Measurements from ENCODE around the gene RNF220. TPM values are rescaled to one million over a fixed set of nuclear protein-coding genes. Genes with fewer than 3 reads are reported as not detected.

Gene RNF220
- total RNA-seq, 1 donor from 2014 or later, result 62.6 TPM

- no peaks in the 10 kb centered on the region for H3K36me3 ChIP-seq
- H3K27me3 ChIP-seq (ENCODE audit: low read depth), result no peaks in the 10 kb centered on the region
- intact Hi-C loops (cut with micrococcal nuclease), result loop anchor here (10.0 kb wide), 1 partner anchor 61 kb away; no protein-coding TSS in a partner anchor
- no peak overlapping the region for H3K4me3 ChIP-seq
- H3K4me1 ChIP-seq, result peaks cover 30% of the 10 kb centered on the region
- DNase-seq, result no peak
- peaks cover 5% of the 10 kb centered on the region for H3K9me3 ChIP-seq (replicated peaks)
- TF ChIP-seq CTCF (IDR thresholded peaks at IDR 0.05; ENCODE audit: borderline replicate concordance), result no peak
- peak overlapping the region; percentile 79 for H3K27ac ChIP-seq (replicated peaks)
Observed at GRCh38 chr1:44485934-44486460, 80.9 kb downstream of the RNF220 start.

GRCh38 chr1:44489481-44489880 is 84.4 kb downstream of the RNF220 start:
- no peak for DNase-seq
- no peaks in the 10 kb centered on the region for H3K36me3 ChIP-seq
- no peak overlapping the region for H3K27ac ChIP-seq (replicated peaks)
- H3K4me3 ChIP-seq, result no peak overlapping the region
- H3K4me1 ChIP-seq, result peaks cover 23% of the 10 kb centered on the region
- no peak for TF ChIP-seq CTCF (IDR thresholded peaks at IDR 0.05; ENCODE audit: borderline replicate concordance)
- peaks cover 6% of the 10 kb centered on the region for H3K9me3 ChIP-seq (replicated peaks)
- intact Hi-C loops (cut with micrococcal nuclease), result loop anchor here (10.0 kb wide), 1 partner anchor 65 kb away; no protein-coding TSS in a partner anchor
- H3K27me3 ChIP-seq (ENCODE audit: low read depth), result no peaks in the 10 kb centered on the region

- no peak for TF ChIP-seq CTCF (IDR thresholded peaks at IDR 0.05; ENCODE audit: borderline replicate concordance)
- peak; percentile 36 for DNase-seq
- Histone ChIP-seq H3K36me3 (no peaks in the 10 kb centered on the region), H3K4me1 (peaks cover 43% of the 10 kb centered on the region), H3K27ac (replicated peaks) (peak overlapping the region; percentile 60), H3K9me3 (replicated peaks) (no peaks in the 10 kb centered on the region), H3K27me3 (ENCODE audit: low read depth) (peaks cover 6% of the 10 kb centered on the region), H3K4me3 (no peak overlapping the region)
- intact Hi-C loops (cut with micrococcal nuclease), result no loop called here
Observed at GRCh38 chr1:44496541-44497171, 91.6 kb downstream of the RNF220 start.

- intact Hi-C loops (cut with micrococcal nuclease), result no loop called here
- no peak for DNase-seq
- Histone ChIP-seq H3K4me1 (peaks cover 49% of the 10 kb centered on the region), H3K27ac (replicated peaks) (no peak overlapping the region), H3K4me3 (no peak overlapping the region), H3K27me3 (ENCODE audit: low read depth) (peaks cover 6% of the 10 kb centered on the region), H3K9me3 (replicated peaks) (no peaks in the 10 kb centered on the region), H3K36me3 (no peaks in the 10 kb centered on the region)
- no peak for TF ChIP-seq CTCF (IDR thresholded peaks at IDR 0.05; ENCODE audit: borderline replicate concordance)
Observed at GRCh38 chr1:44497422-44498170, 92.5 kb downstream of the RNF220 start.

- no peak overlapping the region for H3K27ac ChIP-seq (replicated peaks)
- TF ChIP-seq CTCF (IDR thresholded peaks at IDR 0.05; ENCODE audit: borderline replicate concordance), result no peak
- H3K4me1 ChIP-seq, result peaks cover 49% of the 10 kb centered on the region
- DNase-seq, result no peak
- peaks cover 6% of the 10 kb centered on the region for H3K27me3 ChIP-seq (ENCODE audit: low read depth)
- no peaks in the 10 kb centered on the region for H3K36me3 ChIP-seq
- H3K9me3 ChIP-seq (replicated peaks), result no peaks in the 10 kb centered on the region
- intact Hi-C loops (cut with micrococcal nuclease), result no loop called here
- no peak overlapping the region for H3K4me3 ChIP-seq
Observed at GRCh38 chr1:44499306-44499705, 94.3 kb downstream of the RNF220 start.

Measured in left ventricle myocardium inferior (tissue), 1 donor.